GM12891 (cell line): ENCODE measurements around the gene C19orf67.

Experiments used
- PAX5 ChIP-seq: IDR thresholded peaks from 2 replicates; pipeline ENCODE4 v1.6.1; 2011; ENCODE audit warnings: low read length, moderate library complexity, mild to moderate bottlenecking; ENCODE audit not compliant: insufficient read depth, severe bottlenecking
- POLR2A ChIP-seq: IDR thresholded peaks from 2 replicates; pipeline ENCODE4 v1.6.1; 2011; ENCODE audit warnings: low read depth, low read length, control low read depth
- POLR2AphosphoS5 ChIP-seq: IDR thresholded peaks from 2 replicates; pipeline ENCODE4 v1.6.1; 2011; ENCODE audit warnings: low read depth, low read length, control low read depth
- POU2F2 ChIP-seq: IDR thresholded peaks from 2 replicates; pipeline ENCODE4 v1.6.1; 2011; ENCODE audit warnings: low read depth, mild to moderate bottlenecking, control low read depth, low read length, moderate library complexity
- SPI1 ChIP-seq: IDR thresholded peaks from 2 replicates; pipeline ENCODE4 v1.6.1; 2011; ENCODE audit warnings: low read depth, low read length, control low read depth
- TAF1 ChIP-seq: IDR thresholded peaks from 2 replicates; pipeline ENCODE4 v1.6.1; 2011; ENCODE audit warnings: low read depth, low read length, control low read depth

GRCh38 chr19:14061081-14061749 lies 24.4 kb downstream of the C19orf67 start:
- TF ChIP-seq POLR2A (no peak), TAF1 (no peak), POLR2AphosphoS5 (no peak), SPI1 (no peak), POU2F2 (no peak), PAX5 (no peak)
